Fibroblast of mammary gland (primary cell): Measurements from ENCODE around the gene FTO.

ENCODE experiments used
- DNase-seq: peaks from one replicate; pipeline ENCODE4 v3.0.0-alpha.2; 2010; ENCODE audit warnings: low read depth
- H3K4me3 ChIP-seq: 2 replicates; pipeline ENCODE4 v1.5.1; 2011; ENCODE audit warnings: low read depth, mild to moderate bottlenecking, low read length, moderate library complexity; ENCODE audit not compliant: control insufficient read depth
- TF ChIP-seq, protein P1 (sequence below): conservative IDR thresholded peaks from 2 replicates; pipeline ENCODE4 v1.5.1; 2011; ENCODE audit warnings: low read depth, low read length, inconsistent platforms; ENCODE audit not compliant: control insufficient read depth, insufficient read depth

FTO gene

DNA sequence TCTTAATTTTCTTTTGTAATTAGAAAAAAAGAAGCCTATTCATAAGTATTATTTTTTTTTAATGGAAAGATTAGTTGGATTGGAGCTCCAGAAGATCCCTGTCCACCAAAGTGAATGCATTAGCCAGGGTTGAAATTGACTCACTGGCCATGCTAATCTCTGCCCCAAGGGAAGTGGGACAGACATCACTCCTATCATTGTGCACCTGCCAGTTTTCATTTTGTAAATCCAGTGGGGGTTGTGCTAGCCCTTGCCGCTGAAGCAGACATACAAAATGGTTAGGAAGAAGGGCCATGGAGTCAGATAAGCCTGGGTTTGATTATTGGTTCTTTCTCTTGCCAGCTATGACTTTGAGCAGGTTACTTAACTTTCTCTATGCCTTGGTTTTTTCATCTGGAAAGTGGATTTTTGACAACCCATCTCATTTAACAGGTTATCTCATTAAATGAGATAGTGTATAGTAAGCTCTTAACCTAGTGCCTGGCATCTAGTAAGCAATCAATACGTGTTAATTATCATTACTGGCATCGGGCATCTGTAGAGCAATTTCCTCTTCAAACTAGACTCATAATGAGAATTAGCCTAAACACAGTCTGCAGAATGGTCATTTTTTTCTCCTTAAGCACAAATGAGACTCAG is 365.8 kb downstream of the FTO start:
- no peak for DNase-seq
- no peak overlapping the region for H3K4me3 ChIP-seq
- TF ChIP-seq, protein P1, sequence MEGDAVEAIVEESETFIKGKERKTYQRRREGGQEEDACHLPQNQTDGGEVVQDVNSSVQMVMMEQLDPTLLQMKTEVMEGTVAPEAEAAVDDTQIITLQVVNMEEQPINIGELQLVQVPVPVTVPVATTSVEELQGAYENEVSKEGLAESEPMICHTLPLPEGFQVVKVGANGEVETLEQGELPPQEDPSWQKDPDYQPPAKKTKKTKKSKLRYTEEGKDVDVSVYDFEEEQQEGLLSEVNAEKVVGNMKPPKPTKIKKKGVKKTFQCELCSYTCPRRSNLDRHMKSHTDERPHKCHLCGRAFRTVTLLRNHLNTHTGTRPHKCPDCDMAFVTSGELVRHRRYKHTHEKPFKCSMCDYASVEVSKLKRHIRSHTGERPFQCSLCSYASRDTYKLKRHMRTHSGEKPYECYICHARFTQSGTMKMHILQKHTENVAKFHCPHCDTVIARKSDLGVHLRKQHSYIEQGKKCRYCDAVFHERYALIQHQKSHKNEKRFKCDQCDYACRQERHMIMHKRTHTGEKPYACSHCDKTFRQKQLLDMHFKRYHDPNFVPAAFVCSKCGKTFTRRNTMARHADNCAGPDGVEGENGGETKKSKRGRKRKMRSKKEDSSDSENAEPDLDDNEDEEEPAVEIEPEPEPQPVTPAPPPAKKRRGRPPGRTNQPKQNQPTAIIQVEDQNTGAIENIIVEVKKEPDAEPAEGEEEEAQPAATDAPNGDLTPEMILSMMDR = no peak

DNA sequence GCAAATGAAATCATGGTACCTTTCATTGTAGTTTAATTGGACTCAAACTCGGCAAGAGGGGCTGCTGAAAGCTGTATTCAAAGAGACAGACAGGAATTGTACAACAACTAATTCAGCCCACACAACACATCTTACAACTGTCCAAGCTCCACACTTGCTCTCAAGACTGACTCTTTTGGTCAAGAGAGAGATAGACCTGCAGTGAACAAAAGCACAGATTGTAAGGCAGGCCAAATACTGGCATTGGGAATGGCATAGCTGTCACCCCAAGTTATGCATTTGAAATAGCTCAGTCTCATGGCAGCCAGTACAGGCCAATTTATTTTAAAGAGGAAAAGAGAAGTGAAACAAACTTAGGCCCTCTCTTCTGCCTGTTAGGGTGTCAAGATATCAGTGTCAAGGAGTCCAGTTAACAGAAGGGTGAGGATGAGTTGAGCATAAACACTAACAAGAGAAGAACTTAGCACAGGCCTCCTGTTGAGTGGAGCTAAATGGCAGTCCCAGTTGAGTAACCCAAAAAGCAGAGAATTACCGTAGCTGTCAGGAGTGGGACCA is 366.9 kb downstream of the FTO start:
- H3K4me3 ChIP-seq = no peak overlapping the region
- DNase-seq = no peak
- TF ChIP-seq, protein P1 = no peak

DNA sequence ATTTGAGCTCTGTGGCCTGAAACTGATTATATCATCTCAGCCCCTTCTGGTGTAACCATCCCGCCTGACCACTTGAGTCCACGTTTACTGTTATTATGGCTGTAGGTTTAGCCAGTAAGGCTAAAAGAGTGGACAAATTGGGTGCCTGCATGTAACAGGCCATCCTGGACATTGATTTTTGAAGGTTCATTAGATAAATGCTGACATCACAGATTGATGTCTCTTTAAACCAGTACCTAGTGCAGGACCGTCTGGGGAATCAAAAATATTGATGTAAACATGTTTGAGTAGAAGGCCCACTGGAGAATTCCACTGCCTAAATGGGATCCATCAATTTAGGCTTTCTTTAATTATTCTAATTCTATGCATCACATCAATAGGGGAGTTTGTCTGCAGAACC is 367.6 kb downstream of the FTO start:
- H3K4me3 ChIP-seq = no peak overlapping the region
- DNase-seq = no peak
- TF ChIP-seq, protein P1 = no peak

DNA sequence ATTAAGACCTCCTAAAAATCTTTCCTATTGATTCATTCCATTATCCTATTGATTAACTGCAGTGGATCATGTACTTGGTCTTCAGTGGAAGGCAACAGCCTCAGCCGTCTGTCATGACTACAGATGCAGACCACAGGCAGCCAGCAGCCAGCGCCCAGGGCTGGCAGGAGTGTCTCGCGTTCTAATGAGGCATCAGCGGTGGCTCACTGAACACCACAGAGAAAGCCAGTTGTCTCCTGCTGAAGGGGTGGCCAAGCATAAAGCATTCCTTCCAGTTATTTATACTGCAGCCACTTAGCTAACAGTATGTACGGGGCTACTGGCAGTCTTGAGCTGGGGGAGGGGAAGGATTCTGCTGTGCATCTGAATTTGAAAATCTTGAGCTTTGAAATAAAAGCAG is 368.3 kb downstream of the FTO start:
- TF ChIP-seq, protein P1 = no peak
- no peak overlapping the region for H3K4me3 ChIP-seq
- DNase-seq = no peak

DNA sequence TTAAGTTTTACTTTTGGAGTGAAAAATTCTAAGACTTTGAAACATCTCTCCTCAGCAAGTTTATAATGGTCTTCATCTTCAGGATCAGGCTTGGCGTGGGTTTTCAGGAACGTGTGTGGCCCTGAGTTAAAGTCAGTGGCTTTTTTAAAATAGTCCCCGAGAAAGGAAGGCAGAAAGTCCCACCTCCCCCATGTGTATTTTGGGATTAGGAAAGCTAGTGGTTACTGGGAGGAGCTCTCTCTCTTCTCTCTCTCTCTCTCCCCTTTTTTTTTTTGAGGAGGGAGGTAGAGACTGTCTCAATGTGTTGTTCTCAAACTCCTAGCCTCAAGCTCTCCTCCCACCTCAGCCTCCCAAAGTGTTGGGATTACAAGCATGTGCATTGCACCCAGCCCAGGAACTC is 369.4 kb downstream of the FTO start:
- H3K4me3 ChIP-seq = no peak overlapping the region
- TF ChIP-seq, protein P1 = no peak
- DNase-seq = no peak

DNA sequence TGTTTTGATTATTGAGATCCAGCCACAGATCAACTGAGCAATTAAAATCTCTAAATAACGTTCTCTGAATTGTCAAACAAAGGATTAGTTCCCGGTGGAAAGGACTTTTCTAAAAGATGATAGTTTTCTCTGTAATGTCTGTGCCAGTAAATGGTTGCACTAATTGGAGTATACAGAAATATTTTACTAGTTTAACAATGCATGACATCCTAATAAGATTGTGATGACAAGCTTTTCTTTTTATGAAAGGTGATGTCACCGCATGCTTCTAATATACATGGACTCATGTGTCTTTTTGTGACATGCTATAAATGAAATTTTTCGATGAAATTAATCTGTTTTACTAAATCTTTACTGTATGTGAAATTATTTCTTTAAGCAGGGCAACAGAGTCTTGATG is 371.5 kb downstream of the FTO start:
- DNase-seq = no peak
- TF ChIP-seq, protein P1 = no peak
- no peak overlapping the region for H3K4me3 ChIP-seq

DNA sequence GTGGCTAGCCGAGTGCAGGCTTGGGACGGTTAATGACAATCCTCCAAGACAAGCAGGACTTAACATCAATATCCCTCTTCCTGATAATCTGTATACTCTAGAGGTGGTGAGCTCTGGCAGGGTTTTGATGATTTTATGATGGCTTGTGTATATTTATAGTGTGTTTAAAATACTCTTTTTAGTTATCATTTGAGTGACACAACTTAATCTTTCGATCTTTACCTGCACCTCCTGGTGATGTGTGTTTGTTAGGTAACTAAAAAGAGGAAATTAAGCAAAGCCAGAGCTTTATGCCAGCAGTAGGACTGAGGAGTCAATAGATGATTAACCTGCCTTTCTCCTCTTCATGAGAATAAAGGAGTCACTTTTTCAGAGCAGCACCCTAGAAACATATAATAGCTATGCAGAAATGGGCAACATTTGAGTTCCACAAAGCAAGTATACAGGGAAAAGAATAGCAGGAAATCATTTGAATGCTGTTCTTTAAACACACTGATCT is 372.1 kb downstream of the FTO start:
- H3K4me3 ChIP-seq = no peak overlapping the region
- DNase-seq = no peak
- TF ChIP-seq, protein P1 = no peak
